MM.1S (cell line): ENCODE measurements around the gene FAM83B.

ENCODE experiments used
- EZH2 ChIP-seq: fragments of 300-600 bp; sonication (generic); optimal IDR thresholded peaks from 2 replicates; pipeline ENCODE3; 2017; ENCODE audit warnings: low read depth, mild to moderate bottlenecking, antibody characterized with exemption, low read length, mixed read lengths
- TF ChIP-seq, protein P1 (sequence below): fragments of 300-600 bp; sonication (generic); IDR thresholded peaks from 2 replicates; pipeline ENCODE4 v1.5.1; 2016; ENCODE audit warnings: antibody characterized with exemption, low read length, mixed read lengths

DNA sequence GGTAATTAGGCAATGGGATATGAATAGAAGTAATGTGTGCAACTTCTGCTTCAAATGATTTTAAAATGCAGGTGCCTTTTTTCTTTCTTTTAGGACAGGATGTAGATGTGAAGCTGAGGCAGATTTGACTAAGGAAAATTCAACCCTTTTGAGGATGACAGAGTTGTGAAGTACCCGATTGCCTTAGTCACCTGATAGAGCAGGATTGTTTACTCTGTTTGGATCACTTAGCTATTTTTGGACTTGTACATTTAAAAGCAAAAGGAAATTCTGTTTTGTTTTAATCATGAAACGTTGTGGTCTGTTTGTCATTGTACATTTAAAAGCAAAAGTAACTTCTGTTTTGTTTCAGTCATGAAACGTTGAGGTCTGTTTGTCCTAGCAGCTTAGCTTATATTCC is 143.4 kb downstream of the FAM83B start:
- TF ChIP-seq, protein P1, sequence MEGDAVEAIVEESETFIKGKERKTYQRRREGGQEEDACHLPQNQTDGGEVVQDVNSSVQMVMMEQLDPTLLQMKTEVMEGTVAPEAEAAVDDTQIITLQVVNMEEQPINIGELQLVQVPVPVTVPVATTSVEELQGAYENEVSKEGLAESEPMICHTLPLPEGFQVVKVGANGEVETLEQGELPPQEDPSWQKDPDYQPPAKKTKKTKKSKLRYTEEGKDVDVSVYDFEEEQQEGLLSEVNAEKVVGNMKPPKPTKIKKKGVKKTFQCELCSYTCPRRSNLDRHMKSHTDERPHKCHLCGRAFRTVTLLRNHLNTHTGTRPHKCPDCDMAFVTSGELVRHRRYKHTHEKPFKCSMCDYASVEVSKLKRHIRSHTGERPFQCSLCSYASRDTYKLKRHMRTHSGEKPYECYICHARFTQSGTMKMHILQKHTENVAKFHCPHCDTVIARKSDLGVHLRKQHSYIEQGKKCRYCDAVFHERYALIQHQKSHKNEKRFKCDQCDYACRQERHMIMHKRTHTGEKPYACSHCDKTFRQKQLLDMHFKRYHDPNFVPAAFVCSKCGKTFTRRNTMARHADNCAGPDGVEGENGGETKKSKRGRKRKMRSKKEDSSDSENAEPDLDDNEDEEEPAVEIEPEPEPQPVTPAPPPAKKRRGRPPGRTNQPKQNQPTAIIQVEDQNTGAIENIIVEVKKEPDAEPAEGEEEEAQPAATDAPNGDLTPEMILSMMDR: no peak
- no peak for TF ChIP-seq EZH2
